Thyroid gland (tissue), 4 donors: ENCODE measurements around the gene TRIM39. TPM values are rescaled to one million over a fixed set of nuclear protein-coding genes. Genes with fewer than 3 reads are reported as not detected.

ENCODE experiments used
- DNase-seq, 2 donors: peaks; one replicate each; pipeline ENCODE4 v3.0.0-alpha.2; 2019
- H3K27ac ChIP-seq, 3 donors: fragments of 200-600 bp; sonication (generic); 1 replicate in 2 of 3; 2 replicates in 1 of 3; pipeline ENCODE4 v1.5.1; 2016 to 2019; ENCODE audit warnings: mild to moderate bottlenecking in 1 of 3, moderate library complexity in 1 of 3
- H3K27me3 ChIP-seq: fragments of 200-600 bp; sonication (generic); one replicate; pipeline ENCODE4 v1.5.1; 2019
- H3K36me3 ChIP-seq, 2 donors: fragments of 200-600 bp; sonication (generic); one replicate each; pipeline ENCODE4 v1.5.1; 2016 to 2019
- H3K4me1 ChIP-seq, 2 donors: fragments of 200-600 bp; sonication (generic); one replicate each; pipeline ENCODE4 v1.5.1; 2017 to 2019
- H3K4me3 ChIP-seq, 3 donors: fragments of 200-600 bp; sonication (generic); replicated peaks in 1 of 3; 1 replicate in 2 of 3; 2 replicates in 1 of 3; pipeline ENCODE4 v1.5.1; 2016; ENCODE audit warnings: mild to moderate bottlenecking in 1 of 3
- H3K9me3 ChIP-seq: fragments of 200-600 bp; sonication (generic); one replicate; pipeline ENCODE4 v1.5.1; 2017
- CTCF ChIP-seq, 6 experiments: fragments of 200-600 bp in 3 of 6; fragments of 450-650 bp in 3 of 6; sonication (generic) in 3 of 6; IDR thresholded peaks; one replicate each; pipeline ENCODE4 v1.5.1; 2016 to 2019; ENCODE audit warnings: antibody characterized with exemption in 6 of 6, mild to moderate bottlenecking in 2 of 6, inconsistent platforms in 1 of 6, moderate library complexity in 1 of 6
- POLR2A ChIP-seq, 2 donors: fragments of 450-650 bp; IDR thresholded peaks; one replicate each; pipeline ENCODE4 v1.6.1; 2017; ENCODE audit warnings: antibody characterized with exemption in 2 of 2, mild to moderate bottlenecking in 2 of 2, moderate library complexity in 1 of 2
- WGBS, 2 donors: methylation state at CpG; one replicate each; pipeline ENCODE4 v1.1.5; 2017; 5-methylcytosine and 5-hydroxymethylcytosine counted together
- intact Hi-C: fragments of 100-400 bp; cut with DNase I; formaldehyde crosslinking; loops from one replicate; pipeline ENCODE4 v1.15.1; 2023
- total RNA-seq, 4 donors: library from RNA; depleted of rRNA; stranded (reverse); fragments of >200 nt; gene quantifications; one replicate each; pipeline ENCODE4 v1.2.3, GENCODE V29; 2016

The TRIM39 gene
- total RNA-seq, 4 donors from 2014 or later, result 23.5 to 28.5 (median 25.8) TPM

- Histone ChIP-seq H3K9me3 (no peaks in the 10 kb centered on the region), H3K27ac (peak within 1 kb of the TSS; percentile 29 to 84 (median 83)), H3K4me1 (peaks cover 0 to 11% of the 10 kb centered on the region in 2 donors), H3K36me3 (peaks cover 11 to 25% of the 10 kb centered on the region in 2 donors), H3K4me3 (peak within 1 kb of the TSS; percentile 45 to 79 (median 69)), H3K27me3 (no peaks in the 10 kb centered on the region)
- peak in 1 of 2 donors; percentile 86 for TF ChIP-seq POLR2A (IDR thresholded peaks at IDR 0.05)
- TF ChIP-seq CTCF (IDR thresholded peaks at IDR 0.05), result no peak
- DNase-seq, result peak; percentile 83 to 86
- intact Hi-C loops, result no loop called here
- WGBS, 2 donors, result 9% methylated on average over 13 to 14 of the region's 64 CpGs
Measured at GRCh38 chr6:30344868-30345671, 18.3 kb downstream of the TRIM39 start, which contains the start of gene RPP21. TSS of gene RPP21 (plus strand) at chr6:30345156. CDS start at chr6:30345172, 16 bp downstream.

GRCh38 chr6:30345852-30346251 is 19.1 kb downstream of the TRIM39 start:
- TF ChIP-seq CTCF (IDR thresholded peaks at IDR 0.05) (no peak), POLR2A (IDR thresholded peaks at IDR 0.05) (no peak)
- intact Hi-C loops, result no loop called here
- Histone ChIP-seq H3K27ac (no peak overlapping the region), H3K9me3 (no peaks in the 10 kb centered on the region), H3K36me3 (peaks cover 4 to 17% of the 10 kb centered on the region in 2 donors), H3K4me3 (peak overlapping the region in 1 of 3 donors; percentile 79), H3K27me3 (no peaks in the 10 kb centered on the region), H3K4me1 (peaks cover 0 to 11% of the 10 kb centered on the region in 2 donors)
- DNase-seq, result no peak
- WGBS, 2 donors, result 51 to 64% methylated on average over 4 of the region's 4 CpGs

- 59 to 94% methylated on average over 3 of the region's 3 CpGs for WGBS, 2 donors
- Histone ChIP-seq H3K4me3 (no peak overlapping the region), H3K27me3 (no peaks in the 10 kb centered on the region), H3K36me3 (peaks cover 0 to 9% of the 10 kb centered on the region in 2 donors), H3K9me3 (no peaks in the 10 kb centered on the region), H3K27ac (no peak overlapping the region), H3K4me1 (peaks cover 0 to 11% of the 10 kb centered on the region in 2 donors)
- TF ChIP-seq POLR2A (IDR thresholded peaks at IDR 0.05) (no peak), CTCF (IDR thresholded peaks at IDR 0.05) (no peak)
- DNase-seq, result no peak
- intact Hi-C loops, result no loop called here
Measured at GRCh38 chr6:30348957-30349356, 22.2 kb downstream of the TRIM39 start.

GRCh38 chr6:30349421-30350177 is 22.9 kb downstream of the TRIM39 start:
- DNase-seq, result no peak
- Histone ChIP-seq H3K4me3 (no peak overlapping the region), H3K9me3 (no peaks in the 10 kb centered on the region), H3K27ac (no peak overlapping the region), H3K36me3 (peaks cover 0 to 9% of the 10 kb centered on the region in 2 donors), H3K27me3 (no peaks in the 10 kb centered on the region), H3K4me1 (peaks cover 0 to 8% of the 10 kb centered on the region in 2 donors)
- intact Hi-C loops, result no loop called here
- TF ChIP-seq POLR2A (IDR thresholded peaks at IDR 0.05), result no peak
- TF ChIP-seq CTCF (IDR thresholded peaks at IDR 0.05), result no peak
- 64 to 73% methylated on average over 3 of the region's 3 CpGs for WGBS, 2 donors
